Mesenchymal stem cell (in vitro differentiated cells and primary cell): ENCODE measurements around the gene AP1M2.

Experiments
- DNase-seq: peaks from one replicate; pipeline ENCODE4 v3.0.0-alpha.2; 2013
- H2AFZ ChIP-seq: one replicate; pipeline ENCODE4 v1.6.1; 2013; ENCODE audit warnings: low read depth, mild to moderate bottlenecking, control low read depth, inconsistent platforms, low read length, moderate library complexity
- H2AK5ac ChIP-seq: 2 replicates; pipeline ENCODE4 v1.6.1; 2013; ENCODE audit warnings: low read length, moderate library complexity, mild to moderate bottlenecking, inconsistent platforms; ENCODE audit not compliant: severe bottlenecking
- H2BK120ac ChIP-seq: one replicate; pipeline ENCODE4 v1.6.1; 2013; ENCODE audit warnings: low read depth, mild to moderate bottlenecking, inconsistent platforms, low read length, moderate library complexity
- H2BK12ac ChIP-seq, 2 experiments: one replicate each; pipeline ENCODE4 v1.6.1; 2013; ENCODE audit warnings: inconsistent platforms in 2 of 2, low read length in 2 of 2, mild to moderate bottlenecking in 2 of 2, moderate library complexity in 2 of 2, control low read depth in 1 of 2
- H2BK15ac ChIP-seq: one replicate; pipeline ENCODE4 v1.6.1; 2013; ENCODE audit warnings: mild to moderate bottlenecking, low read depth, inconsistent platforms; ENCODE audit not compliant: poor library complexity, severe bottlenecking
- H2BK5ac ChIP-seq: 2 replicates; pipeline ENCODE4 v1.6.1; 2013; ENCODE audit warnings: low read depth, mild to moderate bottlenecking, low read length, control low read depth, inconsistent platforms; ENCODE audit not compliant: poor library complexity, severe bottlenecking
- H3K14ac ChIP-seq, 2 experiments: one replicate each; pipeline ENCODE4 v1.6.1; 2013; ENCODE audit warnings: inconsistent platforms in 2 of 2, low read length in 2 of 2, control low read depth in 1 of 2, mild to moderate bottlenecking in 1 of 2, moderate library complexity in 1 of 2
- H3K18ac ChIP-seq, 2 experiments: one replicate each; pipeline ENCODE4 v1.6.1; 2013; ENCODE audit warnings: inconsistent platforms in 2 of 2, low read length in 2 of 2, control low read depth in 1 of 2, low read depth in 1 of 2, mild to moderate bottlenecking in 1 of 2
- H3K23ac ChIP-seq, 2 experiments: one replicate each; pipeline ENCODE4 v1.6.1; 2013; ENCODE audit warnings: inconsistent platforms in 2 of 2, low read length in 2 of 2, mild to moderate bottlenecking in 2 of 2, moderate library complexity in 2 of 2, control low read depth in 1 of 2
- H3K27ac ChIP-seq: 2 replicates; pipeline ENCODE4 v1.5.1; 2013; ENCODE audit warnings: mild to moderate bottlenecking, moderate library complexity, low read length, control low read depth, inconsistent platforms; ENCODE audit not compliant: poor library complexity, severe bottlenecking
- H3K27me3 ChIP-seq, 2 experiments: 2 replicates each; pipeline versions ENCODE4 v1.6.1 to v1.7.0; 2013; ENCODE audit warnings: low read length in 2 of 2, mild to moderate bottlenecking in 2 of 2, moderate library complexity in 2 of 2, control low read depth in 1 of 2, inconsistent platforms in 1 of 2; ENCODE audit not compliant: control insufficient read depth in 1 of 2, insufficient read depth in 1 of 2
- H3K36me3 ChIP-seq, 2 experiments: 2 replicates each; pipeline versions ENCODE4 v1.6.1 to v1.7.0; 2013; ENCODE audit warnings: low read length in 2 of 2, control low read depth in 1 of 2, inconsistent platforms in 1 of 2, low read depth in 1 of 2, mild to moderate bottlenecking in 1 of 2; ENCODE audit not compliant: insufficient read depth in 2 of 2, control insufficient read depth in 1 of 2
- H3K4ac ChIP-seq, 2 experiments: one replicate each; pipeline ENCODE4 v1.6.1; 2013; ENCODE audit warnings: inconsistent platforms in 2 of 2, low read length in 2 of 2, mild to moderate bottlenecking in 2 of 2, moderate library complexity in 2 of 2, control low read depth in 1 of 2, low read depth in 1 of 2
- H3K4me1 ChIP-seq: 2 replicates; pipeline ENCODE4 v1.6.1; 2013; ENCODE audit warnings: low read depth, low read length, control low read depth; ENCODE audit not compliant: control insufficient read depth, insufficient read depth
- H3K4me2 ChIP-seq: 2 replicates; pipeline ENCODE4 v1.6.1; 2013; ENCODE audit warnings: low read length, mild to moderate bottlenecking, inconsistent platforms; ENCODE audit not compliant: poor library complexity, severe bottlenecking
- H3K4me3 ChIP-seq, 2 experiments: 2 replicates each; pipeline versions ENCODE4 v1.5.1 to v1.7.0; 2013; ENCODE audit warnings: low read length in 2 of 2, mild to moderate bottlenecking in 2 of 2, control low read depth in 1 of 2, low read depth in 1 of 2; ENCODE audit not compliant: insufficient read depth in 1 of 2
- H3K79me1 ChIP-seq: replicated peaks from 2 replicates; pipeline ENCODE4 v1.6.1; 2013; ENCODE audit warnings: mild to moderate bottlenecking, control low read depth, low read length, inconsistent platforms; ENCODE audit not compliant: poor library complexity, severe bottlenecking
- H3K9ac ChIP-seq: 2 replicates; pipeline ENCODE4 v1.7.0; 2013; ENCODE audit warnings: mild to moderate bottlenecking, low read length, moderate library complexity
- H3K9me3 ChIP-seq: 2 replicates; pipeline ENCODE4 v1.7.0; 2013; ENCODE audit warnings: mild to moderate bottlenecking, low read length; ENCODE audit not compliant: control insufficient read depth
- H4K8ac ChIP-seq: one replicate; pipeline ENCODE4 v1.6.1; 2013; ENCODE audit warnings: inconsistent platforms, mild to moderate bottlenecking, low read length, moderate library complexity
- H4K91ac ChIP-seq: one replicate; pipeline ENCODE4 v1.6.1; 2013; ENCODE audit warnings: mild to moderate bottlenecking, low read length, inconsistent platforms
- WGBS: methylation state at CpG from one replicate; pipeline ENCODE4 v1.1.7; 2013; ENCODE audit warnings: mixed read lengths; 5-methylcytosine and 5-hydroxymethylcytosine counted together

AP1M2 gene

DNA sequence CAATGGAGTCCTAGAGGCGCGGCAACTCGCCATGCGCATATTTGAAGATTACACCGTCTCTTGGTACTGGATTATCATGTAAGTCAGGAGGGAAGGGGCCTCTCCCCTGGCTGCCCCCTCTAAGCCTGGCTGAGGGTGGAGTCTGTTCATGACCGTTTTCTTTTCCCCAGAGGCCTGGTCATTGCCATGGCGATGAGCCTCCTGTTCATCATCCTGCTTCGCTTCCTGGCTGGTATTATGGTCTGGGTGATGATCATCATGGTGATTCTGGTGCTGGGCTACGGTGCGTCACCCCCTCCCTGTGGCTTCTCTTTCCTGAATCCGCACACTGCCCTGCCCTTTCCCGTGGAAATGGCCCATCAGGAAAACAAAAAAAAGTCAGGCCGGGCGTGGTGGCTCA, 44.8 kb upstream of the AP1M2 start:
- Histone ChIP-seq H3K4ac (no peak overlapping the region), H2BK15ac (no peak overlapping the region), H2BK5ac (no peak overlapping the region), H2AFZ (no peak overlapping the region), H2BK12ac (no peak overlapping the region), H3K4me3 (no peak overlapping the region), H3K9ac (no peak overlapping the region), H3K36me3 (peaks cover 54 to 70% of the 10 kb centered on the region in 2 experiments), H4K8ac (no peak overlapping the region), H3K79me1 (peaks cover 14% of the 10 kb centered on the region), H3K27me3 (no peaks in the 10 kb centered on the region), H3K4me1 (no peaks in the 10 kb centered on the region), H3K18ac (no peak overlapping the region), H2BK120ac (no peak overlapping the region), H3K23ac (no peak overlapping the region), H2AK5ac (no peak overlapping the region), H4K91ac (no peak overlapping the region), H3K14ac (no peak overlapping the region), H3K9me3 (no peaks in the 10 kb centered on the region), H3K27ac (no peak overlapping the region), H3K4me2 (no peak overlapping the region)
- no peak for DNase-seq
- 94% methylated on average over 14 of the region's 14 CpGs for WGBS

DNA sequence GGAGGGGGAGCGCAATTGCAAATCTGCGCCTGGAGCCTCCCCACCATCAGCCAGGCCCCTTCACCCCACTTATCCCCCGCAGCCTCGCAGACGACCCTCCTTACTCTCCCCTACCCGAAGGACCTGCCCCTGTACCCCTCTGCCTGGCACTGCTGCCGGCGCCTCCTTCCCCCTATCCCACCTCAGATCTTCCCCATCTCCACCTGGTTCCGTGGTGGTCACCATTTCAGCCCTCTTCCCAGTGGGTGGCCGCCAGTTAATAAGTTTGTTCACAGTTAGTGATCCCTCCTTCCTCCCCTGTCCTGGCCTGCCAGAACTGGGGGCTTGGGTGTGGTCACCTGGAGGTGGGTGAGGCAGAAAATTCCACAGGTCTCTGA, 38.6 kb upstream of the AP1M2 start:
- H4K91ac ChIP-seq = peak overlapping the region; percentile 94
- 30% methylated on average over 8 of the region's 10 CpGs for WGBS

DNA sequence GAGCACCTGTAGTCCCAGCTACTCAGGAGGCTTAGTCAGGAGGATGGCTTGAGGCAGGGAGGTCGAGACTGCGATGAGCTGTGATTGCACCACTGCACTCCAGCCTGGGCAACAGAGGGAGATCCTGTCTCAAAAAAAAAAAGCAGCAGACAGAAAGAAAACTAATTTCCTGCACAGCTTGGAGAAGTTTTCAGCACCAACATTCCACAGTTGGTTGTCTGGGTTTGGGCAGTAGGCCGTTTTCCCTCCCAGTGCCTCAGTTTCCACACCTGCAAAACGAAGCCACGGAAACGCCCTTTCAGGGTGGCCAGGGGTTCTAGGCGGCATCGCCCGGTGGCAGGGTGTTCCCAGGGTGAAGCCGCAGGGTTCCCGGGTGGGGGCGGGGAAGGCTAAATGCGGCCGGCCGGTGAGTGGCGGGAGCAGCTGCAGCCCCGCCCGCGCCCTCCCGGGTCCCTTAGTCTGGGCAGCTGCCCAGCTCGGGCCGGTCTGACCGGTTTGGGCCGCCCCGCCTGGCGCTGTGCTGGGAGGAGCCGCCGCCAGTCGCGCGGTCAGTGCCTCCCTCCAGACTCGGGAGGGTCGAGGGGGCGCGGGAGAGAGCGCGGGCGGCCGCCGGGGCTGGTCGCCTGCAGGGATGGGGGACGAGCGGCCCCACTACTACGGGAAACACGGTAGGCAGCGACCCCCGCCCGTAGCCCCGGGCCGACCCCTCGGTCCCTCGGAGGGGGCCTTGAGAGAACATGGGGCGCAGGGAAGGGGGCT, 38.1 kb upstream of the AP1M2 start, which contains the start of gene SLC44A2:
Gene SLC44A2, plus strand, starts transcription at position 551 of the 759 bp plus-strand sequence. Its CDS starts 81 bp downstream, at position 632.
- H2BK120ac ChIP-seq = peak within 1 kb of the TSS; percentile 77
- peak within 1 kb of the TSS in 1 of 2 experiments; percentile 69 for H2BK12ac ChIP-seq
- H3K36me3 ChIP-seq = peaks cover 14 to 33% of the 10 kb centered on the region in 2 experiments
- H3K4ac ChIP-seq = peak within 1 kb of the TSS; percentile 78 to 85
- H2BK5ac ChIP-seq = no peak within 1 kb of the TSS
- H3K4me2 ChIP-seq = peak within 1 kb of the TSS; percentile 96
- peak within 1 kb of the TSS; percentile 94 for H3K18ac ChIP-seq
- peak within 1 kb of the TSS; percentile 94 for H4K91ac ChIP-seq
- H2AFZ ChIP-seq = peak within 1 kb of the TSS; percentile 69
- H2AK5ac ChIP-seq = peak within 1 kb of the TSS; percentile 62
- H3K14ac ChIP-seq = peak within 1 kb of the TSS in 1 of 2 experiments; percentile 91
- peak; percentile 58 for DNase-seq
- no peaks in the 10 kb centered on the region for H3K27me3 ChIP-seq
- peak within 1 kb of the TSS; percentile 88 for H3K9ac ChIP-seq
- WGBS = 8% methylated on average over 28 of the region's 53 CpGs
- peak within 1 kb of the TSS; percentile 61 to 79 for H3K4me3 ChIP-seq
- H4K8ac ChIP-seq = peak within 1 kb of the TSS; percentile 90
- H2BK15ac ChIP-seq = no peak within 1 kb of the TSS
- peaks cover 15% of the 10 kb centered on the region for H3K4me1 ChIP-seq
- no peaks in the 10 kb centered on the region for H3K9me3 ChIP-seq
- no peak within 1 kb of the TSS for H3K27ac ChIP-seq
- peaks cover 33% of the 10 kb centered on the region for H3K79me1 ChIP-seq
- peak within 1 kb of the TSS; percentile 14 to 83 for H3K23ac ChIP-seq

More for the DNA sequence above, 38.6 kb upstream of the AP1M2 start:
- H3K4me2 ChIP-seq = peak overlapping the region; percentile 96
- no peaks in the 10 kb centered on the region for H3K27me3 ChIP-seq
- H2BK12ac ChIP-seq = peak overlapping the region in 1 of 2 experiments; percentile 54
- no peak overlapping the region for H2AFZ ChIP-seq
- H3K4me1 ChIP-seq = peaks cover 13% of the 10 kb centered on the region
- H2BK15ac ChIP-seq = no peak overlapping the region
- peak overlapping the region in 1 of 2 experiments; percentile 81 for H3K14ac ChIP-seq
- peak overlapping the region; percentile 49 for H2AK5ac ChIP-seq
- H3K79me1 ChIP-seq = peaks cover 29% of the 10 kb centered on the region
- H3K18ac ChIP-seq = peak overlapping the region; percentile 94
- H3K23ac ChIP-seq = peak overlapping the region; percentile 14 to 83
- peak overlapping the region; percentile 77 for H2BK120ac ChIP-seq
- H2BK5ac ChIP-seq = no peak overlapping the region
- no peak overlapping the region for H3K27ac ChIP-seq
- no peaks in the 10 kb centered on the region for H3K9me3 ChIP-seq
- no peak for DNase-seq
- peak overlapping the region; percentile 88 for H3K9ac ChIP-seq
- H3K4me3 ChIP-seq = peak overlapping the region; percentile 61 to 79
- H3K4ac ChIP-seq = peak overlapping the region; percentile 35 to 81
- peaks cover 14 to 33% of the 10 kb centered on the region in 2 experiments for H3K36me3 ChIP-seq
- peak overlapping the region; percentile 90 for H4K8ac ChIP-seq

DNA sequence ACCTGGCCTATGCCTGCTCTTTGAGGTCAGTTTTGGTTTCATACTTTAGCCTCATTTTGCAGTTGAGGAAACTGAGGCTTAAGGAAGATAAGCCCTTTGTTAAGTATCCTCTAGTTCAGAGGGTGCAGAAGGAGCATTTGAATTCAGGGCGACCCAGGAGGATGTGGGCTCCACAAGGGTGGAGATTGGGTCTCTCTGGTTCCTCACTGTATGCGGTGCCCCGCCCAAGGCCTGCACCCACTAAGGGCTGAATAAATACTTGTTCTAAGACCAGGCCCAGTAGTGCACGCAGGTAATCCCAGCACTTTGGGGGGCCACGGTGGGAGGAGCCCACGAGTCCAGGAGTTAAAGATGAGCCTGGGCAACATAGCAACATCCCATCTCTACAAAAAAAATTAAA, 37.5 kb upstream of the AP1M2 start:
- Histone ChIP-seq H2AK5ac (peak overlapping the region; percentile 62), H3K27me3 (no peaks in the 10 kb centered on the region), H3K4me3 (peak overlapping the region in 1 of 2 experiments; percentile 79), H2BK12ac (peak overlapping the region in 1 of 2 experiments; percentile 63), H3K36me3 (peaks cover 14 to 36% of the 10 kb centered on the region in 2 experiments), H3K4me1 (peaks cover 15% of the 10 kb centered on the region), H3K23ac (peak overlapping the region in 1 of 2 experiments; percentile 52), H3K14ac (no peak overlapping the region), H3K18ac (peak overlapping the region in 1 of 2 experiments; percentile 94), H4K91ac (peak overlapping the region; percentile 32), H3K9me3 (no peaks in the 10 kb centered on the region), H2BK120ac (no peak overlapping the region), H3K4me2 (no peak overlapping the region), H3K9ac (peak overlapping the region; percentile 88), H2BK15ac (no peak overlapping the region), H2AFZ (no peak overlapping the region), H3K4ac (no peak overlapping the region), H3K79me1 (peaks cover 34% of the 10 kb centered on the region), H3K27ac (no peak overlapping the region), H2BK5ac (no peak overlapping the region), H4K8ac (peak overlapping the region; percentile 90)
- DNase-seq = no peak
- WGBS = 93% methylated on average over 4 of the region's 6 CpGs
